Loucy (cell line): ENCODE results near the gene RIPPLY2.

ENCODE experiments used
- EZH2phosphoT487 ChIP-seq: fragments of 200-600 bp; IDR thresholded peaks from 2 replicates; pipeline ENCODE4 v1.6.1; 2018; ENCODE audit warnings: antibody characterized with exemption, mild to moderate bottlenecking, moderate library complexity, borderline replicate concordance
- TF ChIP-seq, protein P1 (sequence below): fragments of 200-600 bp; sonication (generic); conservative IDR thresholded peaks from 2 replicates; pipeline ENCODE4 v1.5.1; 2014; ENCODE audit warnings: mild to moderate bottlenecking, antibody characterized with exemption, low read length

DNA sequence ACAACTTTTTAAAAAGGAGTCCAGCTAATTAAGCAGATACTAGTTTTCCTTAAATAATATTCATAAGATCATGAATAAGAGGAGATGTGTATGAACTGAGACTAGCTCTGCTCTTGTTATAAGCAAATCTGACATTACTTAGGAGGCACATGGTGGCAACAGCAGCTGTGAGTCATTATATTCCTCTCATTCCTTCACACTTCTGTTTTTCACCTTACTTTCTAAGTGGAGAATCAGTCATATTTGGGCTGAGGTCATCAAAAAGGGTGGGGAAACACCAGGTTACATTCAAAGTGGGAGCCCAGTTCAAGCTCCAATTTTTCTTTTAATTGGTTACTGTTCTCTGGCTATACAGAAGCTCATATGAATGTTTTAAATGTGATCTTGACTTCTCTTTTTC is 6.0 kb upstream of the RIPPLY2 start:
- TF ChIP-seq, protein P1, sequence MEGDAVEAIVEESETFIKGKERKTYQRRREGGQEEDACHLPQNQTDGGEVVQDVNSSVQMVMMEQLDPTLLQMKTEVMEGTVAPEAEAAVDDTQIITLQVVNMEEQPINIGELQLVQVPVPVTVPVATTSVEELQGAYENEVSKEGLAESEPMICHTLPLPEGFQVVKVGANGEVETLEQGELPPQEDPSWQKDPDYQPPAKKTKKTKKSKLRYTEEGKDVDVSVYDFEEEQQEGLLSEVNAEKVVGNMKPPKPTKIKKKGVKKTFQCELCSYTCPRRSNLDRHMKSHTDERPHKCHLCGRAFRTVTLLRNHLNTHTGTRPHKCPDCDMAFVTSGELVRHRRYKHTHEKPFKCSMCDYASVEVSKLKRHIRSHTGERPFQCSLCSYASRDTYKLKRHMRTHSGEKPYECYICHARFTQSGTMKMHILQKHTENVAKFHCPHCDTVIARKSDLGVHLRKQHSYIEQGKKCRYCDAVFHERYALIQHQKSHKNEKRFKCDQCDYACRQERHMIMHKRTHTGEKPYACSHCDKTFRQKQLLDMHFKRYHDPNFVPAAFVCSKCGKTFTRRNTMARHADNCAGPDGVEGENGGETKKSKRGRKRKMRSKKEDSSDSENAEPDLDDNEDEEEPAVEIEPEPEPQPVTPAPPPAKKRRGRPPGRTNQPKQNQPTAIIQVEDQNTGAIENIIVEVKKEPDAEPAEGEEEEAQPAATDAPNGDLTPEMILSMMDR, result no peak
- TF ChIP-seq EZH2phosphoT487, result no peak
